Stimulated activated CD8-positive, alpha-beta memory T cell treated with anti-CD3 and anti-CD28 coated beads, Interleukin-4, amount 100 ng/mL, for 24 hours (primary cell): ENCODE measurements around the gene LGALS12.

ENCODE experiments used
- DNase-seq: peaks from one replicate; pipeline ENCODE4 v3.0.0-alpha.2; 2020; ENCODE audit warnings: low read depth

The LGALS12 gene

GRCh38 chr11:63505857-63506528 is at the start of gene LGALS12:
LGALS12 (plus strand) TSS chr11:63506084; CDS start chr11:63506459, 375 bp downstream.
- no peak for DNase-seq

- DNase-seq = no peak
Observed at GRCh38 chr11:63459586-63459985, 46.3 kb upstream of the LGALS12 start.

GRCh38 chr11:63462137-63462536 is 43.7 kb upstream of the LGALS12 start:
- DNase-seq = no peak

- no peak for DNase-seq
Observed at GRCh38 chr11:63470311-63470710, 35.6 kb upstream of the LGALS12 start.

- DNase-seq = no peak
Observed at GRCh38 chr11:63472372-63472771, 33.5 kb upstream of the LGALS12 start.

- no peak for DNase-seq
Observed at GRCh38 chr11:63476618-63477017, 29.3 kb upstream of the LGALS12 start.

GRCh38 chr11:63478896-63479295 is 27.0 kb upstream of the LGALS12 start:
- DNase-seq = peak; percentile 11

- DNase-seq = no peak
Observed at GRCh38 chr11:63480039-63480438, 25.8 kb upstream of the LGALS12 start.

- no peak for DNase-seq
Observed at GRCh38 chr11:63485777-63486176, 20.1 kb upstream of the LGALS12 start.

GRCh38 chr11:63488789-63489188 is 17.1 kb upstream of the LGALS12 start:
- DNase-seq = no peak

- DNase-seq = no peak
Observed at GRCh38 chr11:63489879-63490278, 16.0 kb upstream of the LGALS12 start.

GRCh38 chr11:63490551-63491239 is 15.2 kb upstream of the LGALS12 start, which contains the start of gene PLAAT5:
PLAAT5 (minus strand) TSS chr11:63491167; CDS start chr11:63491034, 133 bp downstream.
- peak; percentile 11 for DNase-seq

- DNase-seq = no peak
Observed at GRCh38 chr11:63491240-63491587, 14.7 kb upstream of the LGALS12 start.

GRCh38 chr11:63491636-63492372 is 14.1 kb upstream of the LGALS12 start:
- no peak for DNase-seq

- DNase-seq = no peak
Observed at GRCh38 chr11:63492441-63492840, 13.4 kb upstream of the LGALS12 start.

- no peak for DNase-seq
Observed at GRCh38 chr11:63493127-63493526, 12.8 kb upstream of the LGALS12 start.

- DNase-seq = no peak
Observed at GRCh38 chr11:63494975-63495374, 10.9 kb upstream of the LGALS12 start.

- DNase-seq = no peak
Observed at GRCh38 chr11:63499874-63500273, 6.0 kb upstream of the LGALS12 start.

- no peak for DNase-seq
Observed at GRCh38 chr11:63501236-63501635, 4.6 kb upstream of the LGALS12 start.

GRCh38 chr11:63502252-63502820 is 3.5 kb upstream of the LGALS12 start:
- DNase-seq = no peak

GRCh38 chr11:63503492-63503891 is 2.4 kb upstream of the LGALS12 start:
- DNase-seq = no peak

- DNase-seq = no peak
Observed at GRCh38 chr11:63504054-63504453, 1.8 kb upstream of the LGALS12 start.
